Measurements from ENCODE around the gene VNN1.

VNN1 gene

DNA sequence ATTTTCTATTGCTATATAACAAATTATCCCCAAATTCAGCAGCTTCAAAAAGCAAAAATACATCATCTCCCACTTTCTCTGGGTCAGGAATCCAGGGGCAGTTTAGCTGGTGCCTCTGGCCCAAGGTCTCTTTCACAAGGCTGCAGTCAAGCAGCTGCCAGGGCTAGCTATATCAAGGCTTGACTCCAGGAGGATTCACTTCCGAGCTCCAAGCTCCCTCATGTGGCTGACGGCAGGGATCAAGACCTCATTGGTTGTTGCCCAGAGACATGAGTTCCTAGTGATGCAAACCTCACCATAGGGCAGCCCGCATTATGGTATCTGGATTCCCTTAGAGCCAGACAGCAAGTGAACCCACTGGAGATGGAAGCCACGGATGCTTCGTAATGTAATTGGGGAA lies 1.3 kb upstream of the VNN1 start:
- TF ChIP-seq CSDC2 (CRISPR knock-in tag; IDR thresholded peaks at IDR 0.05) = no peak
- no peak for TF ChIP-seq ZFP30 (CRISPR knock-in tag; IDR thresholded peaks at IDR 0.05)
- TF ChIP-seq PPARA (CRISPR knock-in tag; IDR thresholded peaks at IDR 0.05; ENCODE audit: borderline replicate concordance) = no peak
- TF ChIP-seq TOX (CRISPR knock-in tag; IDR thresholded peaks at IDR 0.05; ENCODE audit: borderline replicate concordance) = no peak
- no peak for TF ChIP-seq ZNF8 (CRISPR knock-in tag; IDR thresholded peaks at IDR 0.05)
- TF ChIP-seq ZC3H10 (CRISPR knock-in tag; IDR thresholded peaks at IDR 0.05) = no peak
- TF ChIP-seq SNAI2 (CRISPR knock-in tag; IDR thresholded peaks at IDR 0.05) = no peak
- ATAC-seq = peak; percentile 82

- ATAC-seq = no peak
Measured at GRCh38 chr6:132714160-132714559, 305 bp upstream of the VNN1 start.

DNA sequence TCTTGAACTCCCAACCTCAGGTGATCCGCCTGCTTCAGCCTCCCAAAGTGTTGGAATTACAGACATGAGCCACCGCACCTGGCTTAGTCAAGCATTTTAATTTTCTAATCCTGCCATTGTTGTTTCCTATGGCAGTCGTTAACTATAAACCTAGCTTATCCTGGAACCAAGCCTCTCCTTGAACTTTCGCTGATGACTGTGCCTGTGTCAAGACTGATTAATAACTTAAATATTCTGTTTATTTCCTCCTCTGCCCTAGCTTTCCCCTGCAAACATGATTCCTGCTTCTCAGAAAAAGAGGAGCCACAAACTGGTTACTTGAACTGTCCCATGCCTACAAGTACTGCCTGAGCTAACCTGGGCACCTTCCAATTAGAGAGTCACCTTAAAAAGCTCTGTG lies 1.5 kb downstream of the VNN1 start:
- no peak for ATAC-seq
- TF ChIP-seq ZNF70 (CRISPR knock-in tag; IDR thresholded peaks at IDR 0.05) = no peak
- TF ChIP-seq TCF4 (CRISPR knock-in tag; IDR thresholded peaks at IDR 0.05; ENCODE audit: borderline replicate concordance) = no peak
- TF ChIP-seq ZFP30 (CRISPR knock-in tag; IDR thresholded peaks at IDR 0.05) = no peak
- no peak for TF ChIP-seq PPARA (CRISPR knock-in tag; IDR thresholded peaks at IDR 0.05; ENCODE audit: borderline replicate concordance)
- TF ChIP-seq, protein P1, sequence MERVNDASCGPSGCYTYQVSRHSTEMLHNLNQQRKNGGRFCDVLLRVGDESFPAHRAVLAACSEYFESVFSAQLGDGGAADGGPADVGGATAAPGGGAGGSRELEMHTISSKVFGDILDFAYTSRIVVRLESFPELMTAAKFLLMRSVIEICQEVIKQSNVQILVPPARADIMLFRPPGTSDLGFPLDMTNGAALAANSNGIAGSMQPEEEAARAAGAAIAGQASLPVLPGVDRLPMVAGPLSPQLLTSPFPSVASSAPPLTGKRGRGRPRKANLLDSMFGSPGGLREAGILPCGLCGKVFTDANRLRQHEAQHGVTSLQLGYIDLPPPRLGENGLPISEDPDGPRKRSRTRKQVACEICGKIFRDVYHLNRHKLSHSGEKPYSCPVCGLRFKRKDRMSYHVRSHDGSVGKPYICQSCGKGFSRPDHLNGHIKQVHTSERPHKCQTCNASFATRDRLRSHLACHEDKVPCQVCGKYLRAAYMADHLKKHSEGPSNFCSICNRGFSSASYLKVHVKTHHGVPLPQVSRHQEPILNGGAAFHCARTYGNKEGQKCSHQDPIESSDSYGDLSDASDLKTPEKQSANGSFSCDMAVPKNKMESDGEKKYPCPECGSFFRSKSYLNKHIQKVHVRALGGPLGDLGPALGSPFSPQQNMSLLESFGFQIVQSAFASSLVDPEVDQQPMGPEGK (CRISPR knock-in tag; IDR thresholded peaks at IDR 0.05; ENCODE audit: borderline replicate concordance) = no peak
- TF ChIP-seq, protein P2, sequence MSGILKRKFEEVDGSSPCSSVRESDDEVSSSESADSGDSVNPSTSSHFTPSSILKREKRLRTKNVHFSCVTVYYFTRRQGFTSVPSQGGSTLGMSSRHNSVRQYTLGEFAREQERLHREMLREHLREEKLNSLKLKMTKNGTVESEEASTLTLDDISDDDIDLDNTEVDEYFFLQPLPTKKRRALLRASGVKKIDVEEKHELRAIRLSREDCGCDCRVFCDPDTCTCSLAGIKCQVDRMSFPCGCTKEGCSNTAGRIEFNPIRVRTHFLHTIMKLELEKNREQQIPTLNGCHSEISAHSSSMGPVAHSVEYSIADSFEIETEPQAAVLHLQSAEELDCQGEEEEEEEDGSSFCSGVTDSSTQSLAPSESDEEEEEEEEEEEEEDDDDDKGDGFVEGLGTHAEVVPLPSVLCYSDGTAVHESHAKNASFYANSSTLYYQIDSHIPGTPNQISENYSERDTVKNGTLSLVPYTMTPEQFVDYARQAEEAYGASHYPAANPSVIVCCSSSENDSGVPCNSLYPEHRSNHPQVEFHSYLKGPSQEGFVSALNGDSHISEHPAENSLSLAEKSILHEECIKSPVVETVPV (CRISPR knock-in tag; IDR thresholded peaks at IDR 0.05) = no peak
- TF ChIP-seq SNAI2 (CRISPR knock-in tag; IDR thresholded peaks at IDR 0.05) = no peak
- no peak for TF ChIP-seq POU6F1 (CRISPR knock-in tag; IDR thresholded peaks at IDR 0.05; ENCODE audit: borderline replicate concordance, low read depth)
- no peak for TF ChIP-seq RARB (CRISPR knock-in tag; IDR thresholded peaks at IDR 0.05)
- TF ChIP-seq ZNF8 (CRISPR knock-in tag; IDR thresholded peaks at IDR 0.05) = no peak
- no peak for TF ChIP-seq ISL1 (CRISPR knock-in tag; IDR thresholded peaks at IDR 0.05)
- no peak for TF ChIP-seq OSR1 (CRISPR knock-in tag; IDR thresholded peaks at IDR 0.05)
- TF ChIP-seq ARNTL (CRISPR knock-in tag; IDR thresholded peaks at IDR 0.05; ENCODE audit: borderline replicate concordance, low read depth) = no peak
- no peak for TF ChIP-seq TSHZ2 (CRISPR knock-in tag; IDR thresholded peaks at IDR 0.05)
- TF ChIP-seq GLIS3 (CRISPR knock-in tag; IDR thresholded peaks at IDR 0.05) = no peak
- no peak for TF ChIP-seq CSDC2 (CRISPR knock-in tag; IDR thresholded peaks at IDR 0.05)

More at GRCh38 chr6:132714160-132714559, 305 bp upstream of the VNN1 start:
- TF ChIP-seq ISL1 (CRISPR knock-in tag; IDR thresholded peaks at IDR 0.05) = no peak
- no peak for TF ChIP-seq ZNF565 (CRISPR knock-in tag; conservative IDR thresholded peaks at IDR 0.05; ENCODE audit: low read depth)
- TF ChIP-seq CSDC2 (CRISPR knock-in tag; IDR thresholded peaks at IDR 0.05) = no peak
- no peak for TF ChIP-seq ZNF70 (CRISPR knock-in tag; IDR thresholded peaks at IDR 0.05)
- TF ChIP-seq TSHZ2 (CRISPR knock-in tag; IDR thresholded peaks at IDR 0.05) = no peak
- TF ChIP-seq BACH2 (CRISPR knock-in tag; IDR thresholded peaks at IDR 0.05; ENCODE audit: borderline replicate concordance) = no peak
- TF ChIP-seq ZC3H10 (CRISPR knock-in tag; IDR thresholded peaks at IDR 0.05) = no peak
- TF ChIP-seq ESRRG (CRISPR knock-in tag; IDR thresholded peaks at IDR 0.05) = no peak
- TF ChIP-seq RARB (CRISPR knock-in tag; IDR thresholded peaks at IDR 0.05) = no peak
- TF ChIP-seq PPARA (CRISPR knock-in tag; IDR thresholded peaks at IDR 0.05; ENCODE audit: borderline replicate concordance) = no peak
- TF ChIP-seq CREB5 (CRISPR knock-in tag; IDR thresholded peaks at IDR 0.05; ENCODE audit: low read depth) = no peak
- no peak for TF ChIP-seq TCF4 (CRISPR knock-in tag; IDR thresholded peaks at IDR 0.05; ENCODE audit: borderline replicate concordance)

All from SK-N-SH treated with all-trans-retinoic acid at 6 μM for 48 hours (cell line).